Measurements from ENCODE around the gene NRDC.
"Not testable (repeated sequence)": the region's sequence is repeated elsewhere in the genome, so short reads cannot be mapped to it uniquely, and the experiment has no call there.

NRDC gene

DNA sequence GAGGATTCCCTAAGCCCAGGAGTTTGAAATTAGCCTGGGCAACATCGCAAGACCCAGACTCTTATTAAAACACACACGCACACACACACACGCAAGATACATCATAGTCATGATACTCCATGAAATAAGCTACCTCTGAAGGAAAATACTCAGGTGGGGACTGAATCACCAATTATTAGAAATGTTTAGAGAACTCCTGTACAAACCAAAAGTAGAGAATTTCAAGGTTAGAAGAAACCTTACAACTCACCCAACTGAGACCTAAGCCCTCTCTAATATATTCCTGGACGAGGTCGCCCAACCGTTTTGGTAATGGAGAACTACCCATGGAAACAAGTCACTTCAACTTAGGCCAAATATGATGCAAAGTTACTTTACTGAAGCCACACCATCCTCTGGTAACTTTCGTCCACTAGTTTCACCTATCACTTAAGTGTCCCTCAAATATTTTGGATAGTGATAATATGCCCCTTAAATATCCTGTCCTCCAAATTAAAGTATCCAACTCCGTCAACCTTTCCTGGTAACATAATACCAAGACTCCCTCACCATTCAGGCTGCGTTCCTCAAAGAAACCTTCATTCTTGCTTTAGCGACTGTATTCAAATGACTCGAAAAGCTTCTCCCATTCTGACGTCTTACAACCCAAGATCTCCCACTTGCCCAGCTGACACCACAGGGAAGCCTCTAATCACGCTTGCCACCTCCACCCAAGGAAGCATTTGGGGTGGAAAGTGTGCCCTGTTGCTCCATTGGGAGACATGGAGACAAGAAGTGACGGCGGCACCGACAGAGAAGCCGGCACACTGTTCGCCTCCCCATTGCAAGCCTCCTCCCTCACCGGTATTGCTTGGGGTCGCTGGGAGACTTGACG, 856 bp downstream of the NRDC start:
- peak overlapping the region; percentile 95 for H3K27ac ChIP-seq
- TF ChIP-seq, protein P1, sequence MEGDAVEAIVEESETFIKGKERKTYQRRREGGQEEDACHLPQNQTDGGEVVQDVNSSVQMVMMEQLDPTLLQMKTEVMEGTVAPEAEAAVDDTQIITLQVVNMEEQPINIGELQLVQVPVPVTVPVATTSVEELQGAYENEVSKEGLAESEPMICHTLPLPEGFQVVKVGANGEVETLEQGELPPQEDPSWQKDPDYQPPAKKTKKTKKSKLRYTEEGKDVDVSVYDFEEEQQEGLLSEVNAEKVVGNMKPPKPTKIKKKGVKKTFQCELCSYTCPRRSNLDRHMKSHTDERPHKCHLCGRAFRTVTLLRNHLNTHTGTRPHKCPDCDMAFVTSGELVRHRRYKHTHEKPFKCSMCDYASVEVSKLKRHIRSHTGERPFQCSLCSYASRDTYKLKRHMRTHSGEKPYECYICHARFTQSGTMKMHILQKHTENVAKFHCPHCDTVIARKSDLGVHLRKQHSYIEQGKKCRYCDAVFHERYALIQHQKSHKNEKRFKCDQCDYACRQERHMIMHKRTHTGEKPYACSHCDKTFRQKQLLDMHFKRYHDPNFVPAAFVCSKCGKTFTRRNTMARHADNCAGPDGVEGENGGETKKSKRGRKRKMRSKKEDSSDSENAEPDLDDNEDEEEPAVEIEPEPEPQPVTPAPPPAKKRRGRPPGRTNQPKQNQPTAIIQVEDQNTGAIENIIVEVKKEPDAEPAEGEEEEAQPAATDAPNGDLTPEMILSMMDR (conservative IDR thresholded peaks at IDR 0.05) = no peak

DNA sequence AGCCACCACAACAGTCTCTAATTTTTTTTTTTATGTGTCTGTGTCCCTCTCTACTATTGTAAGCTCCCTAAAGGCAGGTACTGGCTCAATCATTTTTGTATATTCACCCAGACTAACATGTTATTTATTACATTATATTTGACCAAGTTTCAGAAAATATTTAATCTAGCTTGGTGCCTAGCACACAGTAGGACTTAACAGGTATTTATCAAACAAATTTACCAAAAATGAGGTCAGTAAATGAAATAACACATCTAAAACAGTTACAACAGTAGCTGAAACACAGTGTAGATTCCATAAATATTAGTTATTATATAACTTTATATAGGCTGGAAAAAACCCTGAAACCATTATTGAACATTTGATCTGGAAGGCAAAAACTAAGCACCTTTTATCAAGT, 2.7 kb downstream of the NRDC start:
- TF ChIP-seq, protein P1 (conservative IDR thresholded peaks at IDR 0.05) = no peak
- H3K27ac ChIP-seq = peak overlapping the region; percentile 19; the same call in 1 of the 2 replicates

DNA sequence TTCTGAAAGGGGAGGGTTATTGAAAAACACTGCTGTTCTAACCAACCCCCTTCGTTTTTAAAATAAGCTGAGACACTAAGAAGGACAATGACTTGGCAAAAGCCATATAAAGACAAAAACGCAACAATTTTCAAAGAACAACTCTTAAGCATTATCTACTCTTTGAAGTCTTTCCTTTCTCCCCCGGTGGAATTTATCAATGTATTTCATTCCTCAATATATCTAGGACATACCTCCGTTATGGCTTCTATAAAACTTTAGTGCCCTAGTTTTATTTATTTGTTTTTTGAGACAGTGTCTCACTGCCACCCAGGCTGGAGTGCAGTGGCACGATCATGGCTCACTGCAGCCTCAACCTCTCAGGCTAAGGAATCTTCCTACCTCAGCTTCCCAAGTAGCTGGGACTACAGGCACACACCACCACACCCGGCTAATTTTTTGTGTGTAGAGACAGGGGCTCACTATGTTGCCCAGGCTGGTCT, 3.2 kb downstream of the NRDC start:
- TF ChIP-seq, protein P1 (conservative IDR thresholded peaks at IDR 0.05) = no peak
- H3K27ac ChIP-seq = peak overlapping the region; percentile 19; the same call in 1 of the 2 replicates

DNA sequence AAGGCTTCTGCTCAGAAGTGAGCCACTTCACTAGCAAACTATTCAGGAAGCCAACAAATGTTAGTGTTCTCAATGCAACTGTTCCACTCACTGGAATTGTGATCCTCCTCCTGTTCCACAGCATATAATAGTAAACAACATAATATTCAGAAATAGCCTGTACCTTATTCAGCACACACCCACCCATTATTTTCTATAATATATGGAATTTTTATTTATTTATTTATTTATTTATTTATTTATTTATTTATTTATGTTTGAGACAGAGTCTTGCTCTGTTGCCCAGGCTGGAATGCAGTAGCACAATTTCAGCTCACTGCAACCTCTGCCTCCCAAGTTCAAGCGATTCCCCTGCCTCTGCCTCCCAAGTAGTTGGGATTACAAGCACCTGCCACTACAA, 5.3 kb downstream of the NRDC start:
- not testable (repeated sequence) for H3K27ac ChIP-seq

DNA sequence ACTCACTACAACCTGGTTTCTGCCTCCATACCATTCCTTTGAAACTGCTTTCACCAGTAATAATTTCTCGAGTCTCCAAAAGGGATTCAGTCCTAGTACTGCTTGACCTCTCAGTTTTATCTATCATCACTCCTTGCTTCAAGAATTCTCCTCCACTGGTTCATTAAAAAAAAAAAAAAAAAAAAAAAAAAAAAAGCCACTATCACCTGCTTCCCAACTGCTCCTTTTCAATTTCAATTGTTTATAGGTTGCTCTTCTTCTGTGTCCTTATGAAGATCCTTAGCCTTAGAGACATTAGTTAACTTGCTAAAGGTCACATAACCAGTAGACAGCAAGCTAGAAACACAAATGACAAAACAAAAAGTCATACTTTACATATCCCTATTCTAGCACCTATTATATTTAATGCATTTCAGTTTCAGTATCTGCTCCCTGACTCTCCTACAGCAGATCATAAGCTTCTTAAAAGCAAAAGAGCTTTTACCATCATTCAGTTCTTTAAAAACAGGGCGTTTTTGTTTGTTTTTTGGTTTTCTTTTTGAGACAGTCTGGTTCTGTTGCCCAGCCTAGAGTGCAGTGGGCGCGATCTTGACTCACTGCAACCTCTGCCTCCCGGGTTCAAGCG, 7.1 kb downstream of the NRDC start:
- no peak overlapping the region for H3K27ac ChIP-seq
- TF ChIP-seq, protein P1 (conservative IDR thresholded peaks at IDR 0.05) = no peak

DNA sequence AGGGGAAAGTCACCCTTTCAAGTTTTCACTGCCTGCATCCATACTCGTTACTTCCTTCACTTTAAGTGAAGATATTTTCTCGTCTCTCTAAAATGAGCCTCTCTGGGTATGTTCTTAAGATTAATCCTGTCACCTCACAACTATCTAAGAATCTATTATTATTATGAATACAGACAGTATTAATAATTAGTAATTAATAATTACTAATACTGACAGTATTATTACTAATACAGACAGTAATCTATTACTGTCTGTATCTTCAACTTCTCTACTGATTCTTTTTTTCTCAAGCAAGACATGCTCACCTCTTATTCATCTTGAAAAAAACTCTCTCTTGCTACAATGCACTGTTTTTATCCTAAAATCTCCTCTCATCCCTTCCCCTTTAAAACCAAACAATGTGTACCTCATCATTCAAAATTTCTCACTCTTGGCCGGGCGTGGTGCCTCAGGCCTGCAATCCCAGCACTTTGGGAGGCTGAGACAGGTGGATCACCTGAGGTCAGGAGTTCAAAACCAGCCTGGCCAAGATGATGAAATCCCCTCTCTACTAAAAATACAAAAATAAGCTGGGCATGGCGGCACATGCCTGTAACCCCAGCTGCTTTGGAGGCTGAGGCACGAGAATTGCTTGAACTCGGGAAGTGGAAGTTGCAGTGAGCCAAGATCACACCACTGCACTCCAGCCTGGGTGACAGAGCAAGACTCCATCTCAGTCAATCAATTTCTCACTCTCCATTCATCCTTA, 7.8 kb downstream of the NRDC start:
- no peak overlapping the region for H3K27ac ChIP-seq
- TF ChIP-seq, protein P1 (conservative IDR thresholded peaks at IDR 0.05) = no peak

DNA sequence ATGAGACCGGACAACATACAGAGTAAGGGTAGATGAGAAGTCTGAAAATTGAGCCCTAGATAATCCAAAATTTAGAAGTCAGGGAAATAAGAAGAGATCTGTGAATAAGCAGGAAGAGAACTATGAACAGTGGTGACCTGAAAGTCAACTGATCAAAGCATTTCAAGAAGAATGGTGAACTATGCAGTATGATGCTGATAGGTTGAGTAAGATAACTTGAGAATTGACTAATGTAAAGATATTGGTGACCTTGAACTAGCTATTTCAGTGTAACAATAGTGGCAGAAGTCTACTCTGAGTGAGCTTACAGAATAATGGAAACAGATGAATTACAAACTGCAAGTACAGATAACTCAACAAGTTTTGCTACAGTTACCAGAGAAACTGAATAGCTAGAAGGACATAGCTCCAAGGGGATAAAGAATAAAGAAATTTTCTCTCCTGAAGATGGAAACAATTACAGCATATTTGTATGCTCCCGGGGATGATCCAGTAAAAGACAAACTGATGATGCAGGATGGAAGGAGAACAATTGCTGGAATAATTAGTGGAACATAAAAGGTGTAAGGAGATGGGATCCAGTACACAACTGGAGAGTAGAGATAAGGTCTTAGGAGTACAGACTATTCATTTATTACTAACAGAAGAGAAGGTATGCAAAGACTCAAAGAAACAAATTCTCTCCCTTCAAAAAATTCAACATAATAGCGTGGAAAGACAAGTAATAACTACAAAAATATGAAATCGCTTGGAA, 10.9 kb downstream of the NRDC start:
- TF ChIP-seq, protein P1 (conservative IDR thresholded peaks at IDR 0.05) = no peak

More for the DNA sequence above, 10.9 kb downstream of the NRDC start:
- H3K27ac ChIP-seq = no peak overlapping the region

Data from VCaP (cell line).